VCaP (cell line): ENCODE measurements around the gene SHE.

Source experiments
- H3K27ac ChIP-seq: fragments of 450-650 bp; 2 replicates; pipeline ENCODE4 v1.5.1; 2017
- TF ChIP-seq, protein P1 (sequence below): fragments of 450-650 bp; conservative IDR thresholded peaks from 2 replicates; pipeline ENCODE4 v1.5.1; 2017; ENCODE audit warnings: mild to moderate bottlenecking, moderate library complexity

Gene SHE

DNA sequence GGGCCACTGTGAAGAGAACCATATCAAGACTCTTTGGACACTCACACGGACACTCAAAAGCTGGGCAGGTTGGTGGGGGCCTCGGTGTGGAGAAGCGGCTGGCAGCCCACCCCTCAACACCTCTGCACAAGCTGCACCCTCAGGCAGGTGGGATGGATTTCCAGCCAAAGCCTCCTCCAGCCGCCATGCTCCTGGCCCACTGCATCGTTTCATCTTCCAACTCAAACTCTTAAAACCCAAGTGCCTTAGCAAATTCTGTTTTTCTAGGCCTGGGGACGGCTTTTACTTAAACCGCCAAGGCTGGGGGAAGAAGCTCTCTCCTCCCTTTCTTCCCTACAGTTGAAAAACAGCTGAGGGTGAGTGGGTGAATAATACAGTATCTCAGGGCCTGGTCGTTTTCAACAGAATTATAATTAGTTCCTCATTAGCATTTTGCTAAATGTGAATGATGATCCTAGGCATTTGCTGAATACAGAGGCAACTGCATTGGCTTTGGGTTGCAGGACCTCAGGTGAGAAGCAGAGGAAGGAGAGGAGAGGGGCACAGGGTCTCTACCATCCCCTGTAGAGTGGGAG, 36.5 kb downstream of the SHE start:
- no peak overlapping the region; the same call in 1 of the 2 replicates for H3K27ac ChIP-seq
- TF ChIP-seq, protein P1, sequence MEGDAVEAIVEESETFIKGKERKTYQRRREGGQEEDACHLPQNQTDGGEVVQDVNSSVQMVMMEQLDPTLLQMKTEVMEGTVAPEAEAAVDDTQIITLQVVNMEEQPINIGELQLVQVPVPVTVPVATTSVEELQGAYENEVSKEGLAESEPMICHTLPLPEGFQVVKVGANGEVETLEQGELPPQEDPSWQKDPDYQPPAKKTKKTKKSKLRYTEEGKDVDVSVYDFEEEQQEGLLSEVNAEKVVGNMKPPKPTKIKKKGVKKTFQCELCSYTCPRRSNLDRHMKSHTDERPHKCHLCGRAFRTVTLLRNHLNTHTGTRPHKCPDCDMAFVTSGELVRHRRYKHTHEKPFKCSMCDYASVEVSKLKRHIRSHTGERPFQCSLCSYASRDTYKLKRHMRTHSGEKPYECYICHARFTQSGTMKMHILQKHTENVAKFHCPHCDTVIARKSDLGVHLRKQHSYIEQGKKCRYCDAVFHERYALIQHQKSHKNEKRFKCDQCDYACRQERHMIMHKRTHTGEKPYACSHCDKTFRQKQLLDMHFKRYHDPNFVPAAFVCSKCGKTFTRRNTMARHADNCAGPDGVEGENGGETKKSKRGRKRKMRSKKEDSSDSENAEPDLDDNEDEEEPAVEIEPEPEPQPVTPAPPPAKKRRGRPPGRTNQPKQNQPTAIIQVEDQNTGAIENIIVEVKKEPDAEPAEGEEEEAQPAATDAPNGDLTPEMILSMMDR: no peak

DNA sequence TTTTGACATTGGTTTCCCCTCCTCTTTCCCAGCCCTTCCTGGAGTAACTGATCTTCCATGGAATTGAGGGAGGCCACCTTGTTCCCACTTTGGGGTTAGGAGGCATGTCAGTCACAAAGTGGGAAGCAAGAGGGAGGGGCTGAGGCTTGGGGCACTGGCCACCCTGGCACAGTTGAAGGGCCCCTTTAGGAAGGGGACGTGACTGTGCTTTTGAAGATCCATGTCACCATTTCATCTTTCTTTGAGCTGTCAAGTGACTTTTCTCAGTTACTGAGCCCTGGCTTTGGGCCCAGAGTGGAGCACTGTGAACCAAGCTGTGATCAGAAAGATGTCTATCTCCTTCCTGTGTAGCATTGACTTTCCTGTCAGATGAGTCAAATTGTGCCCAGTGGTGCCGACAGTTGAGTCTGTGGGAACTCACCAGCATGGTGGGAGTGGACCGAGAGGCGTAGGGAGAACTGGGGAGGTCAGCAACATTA, 38.7 kb downstream of the SHE start:
- peak overlapping the region; percentile 80 for H3K27ac ChIP-seq
- TF ChIP-seq, protein P1: no peak

DNA sequence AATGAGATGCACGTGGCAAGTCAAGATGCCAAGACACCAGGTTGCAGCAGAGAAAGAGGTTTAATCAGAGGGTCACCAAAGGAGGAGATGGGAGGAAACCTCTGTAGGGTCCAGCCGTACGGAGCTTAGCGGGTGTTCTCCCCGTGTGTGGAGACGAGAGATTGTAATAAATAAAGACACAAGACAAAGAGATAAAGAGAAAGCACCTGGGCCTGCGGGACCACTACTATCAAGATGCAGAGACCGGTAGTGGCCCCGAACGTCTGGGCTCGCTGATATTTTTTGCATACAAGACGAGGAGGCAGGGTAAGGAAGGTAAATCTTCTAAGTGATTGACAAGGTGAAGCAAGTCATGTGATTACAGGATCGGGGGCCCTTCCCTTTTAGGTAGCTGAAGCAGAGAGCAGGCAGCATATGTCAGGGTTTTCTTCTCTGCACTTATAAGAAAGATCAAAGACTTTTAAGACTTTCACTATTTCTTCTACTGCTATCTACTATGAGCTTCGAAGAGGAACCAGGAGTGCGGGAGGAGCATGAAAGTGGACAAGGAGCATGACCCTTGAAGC, 41.4 kb downstream of the SHE start:
- no peak overlapping the region for H3K27ac ChIP-seq

DNA sequence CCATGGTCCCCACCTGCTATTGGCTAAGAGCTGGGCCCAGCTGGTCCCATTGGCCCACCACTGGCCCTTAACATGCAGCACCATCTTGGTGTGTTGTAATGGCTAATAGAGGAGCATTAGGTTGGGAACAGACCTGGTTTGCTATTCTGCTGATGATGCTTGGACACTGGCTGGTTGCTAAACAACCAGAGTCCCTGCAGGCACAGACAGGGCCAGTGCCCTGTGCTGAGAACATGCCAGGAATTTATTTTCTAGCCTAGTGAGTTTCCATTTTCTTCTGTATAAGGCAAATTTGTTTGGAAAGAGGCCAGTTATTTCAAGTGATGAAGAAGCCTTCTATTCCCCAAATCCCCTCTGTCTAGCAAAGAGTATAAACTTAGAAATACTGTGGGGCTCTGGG, 43.1 kb downstream of the SHE start:
- H3K27ac ChIP-seq: no peak overlapping the region
- TF ChIP-seq, protein P1: no peak

More for the DNA sequence above, 41.4 kb downstream of the SHE start:
- TF ChIP-seq, protein P1: no peak

DNA sequence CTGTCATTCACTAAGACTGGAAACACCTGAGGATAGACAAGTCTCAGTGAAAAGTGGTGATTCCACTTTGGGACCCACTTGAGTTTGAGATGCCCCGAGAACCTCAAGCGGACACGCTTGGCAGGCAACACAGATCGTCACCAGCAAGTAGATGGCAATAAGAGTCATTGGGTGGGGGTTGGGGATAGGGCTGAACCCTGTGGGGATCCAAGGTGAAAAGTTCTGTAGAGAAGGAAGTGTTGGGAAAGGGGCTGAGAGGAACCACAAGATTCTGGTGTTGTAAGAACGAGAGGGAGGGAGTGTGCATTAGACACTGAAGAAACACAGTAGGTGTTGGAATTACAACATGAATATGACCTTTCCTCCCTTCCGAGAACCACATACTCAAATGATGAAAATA, 45.6 kb downstream of the SHE start:
- H3K27ac ChIP-seq: no peak overlapping the region
- TF ChIP-seq, protein P1: no peak

DNA sequence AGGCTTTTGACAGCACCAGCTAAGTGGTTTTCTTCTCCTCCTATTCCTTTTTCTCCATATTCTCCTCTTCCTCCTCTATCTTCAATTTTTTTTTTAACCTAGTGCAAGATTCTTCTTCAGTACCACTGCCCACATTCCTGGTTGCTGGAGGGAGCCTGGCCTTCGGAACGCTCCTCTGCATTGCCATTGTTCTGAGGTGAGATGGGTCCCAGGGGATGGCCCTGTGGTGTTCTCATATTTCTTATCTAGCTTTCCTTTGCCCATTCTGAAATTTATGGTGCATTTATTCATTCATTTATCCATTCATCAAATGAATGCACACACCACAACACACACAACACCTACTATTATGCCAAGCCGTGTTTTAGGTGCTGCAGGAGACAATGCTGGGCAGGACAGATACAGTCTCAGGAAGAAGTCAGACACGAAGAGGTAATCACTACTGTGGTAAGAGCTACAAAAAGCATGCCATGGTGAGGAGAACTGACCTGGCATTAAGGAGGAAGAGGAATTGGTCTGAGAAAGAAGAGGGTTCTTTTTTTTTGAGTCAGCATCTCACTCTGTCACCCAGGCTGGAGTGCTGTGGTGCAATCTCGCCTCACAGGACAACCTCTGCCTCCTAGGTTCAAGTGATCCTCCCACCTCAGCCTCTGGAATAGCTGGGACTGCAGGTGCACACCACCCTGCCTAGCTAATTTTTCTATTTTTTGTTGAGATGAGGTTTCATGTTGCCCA, 47.7 kb downstream of the SHE start:
- no peak overlapping the region for H3K27ac ChIP-seq
- TF ChIP-seq, protein P1: no peak

DNA sequence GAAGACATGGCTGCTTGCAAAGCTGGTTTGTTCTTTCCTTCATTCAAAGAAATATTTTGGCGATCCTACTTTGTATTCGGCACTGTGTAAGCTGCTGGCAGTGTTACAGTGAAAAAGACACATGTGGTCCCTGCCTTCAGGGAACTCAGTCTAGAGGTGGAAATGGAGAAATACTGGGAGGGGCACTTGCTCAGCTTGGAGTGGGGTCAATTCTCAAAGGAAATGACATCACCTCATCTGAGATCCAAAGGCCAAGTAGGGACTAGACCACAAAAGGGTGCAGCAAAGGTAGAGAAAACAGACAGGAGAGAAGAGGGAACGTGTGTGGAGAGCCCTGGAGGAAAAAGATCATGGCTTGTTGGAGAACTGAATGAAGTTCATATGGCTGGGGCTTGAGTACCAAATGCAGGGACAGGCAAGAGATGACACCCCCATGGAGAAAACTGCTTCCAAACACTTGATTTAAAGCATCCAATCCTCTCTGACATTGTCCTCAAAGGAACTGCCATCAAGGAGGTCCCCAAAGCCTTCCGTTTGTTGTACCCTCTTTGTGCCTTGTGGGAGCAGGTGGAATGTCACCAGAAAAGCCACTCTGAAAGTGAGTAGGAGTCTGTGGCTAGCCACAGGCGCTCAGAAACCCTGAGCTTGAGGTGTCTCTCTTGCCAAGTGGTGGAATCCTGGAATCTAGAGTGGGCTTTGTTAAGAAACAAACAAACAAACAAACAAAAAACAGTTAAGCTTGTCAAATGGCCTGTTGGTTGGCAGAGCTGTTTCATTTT, 48.4 kb downstream of the SHE start:
- TF ChIP-seq, protein P1: no peak
- H3K27ac ChIP-seq: no peak overlapping the region
